ENCODE results near the gene RNF13.

- TF ChIP-seq GATA3 (IDR thresholded peaks at IDR 0.05; ENCODE audit: low read depth, low read length) (no peak), GATA2 (IDR thresholded peaks at IDR 0.05; ENCODE audit: low read depth, low read length) (no peak)
These were observed 81.2 kb downstream of the RNF13 start for GRCh38 chr3:149894205-149894604.

All from SH-SY5Y (cell line).